ENCODE measurements around the gene PATJ.
A peak's percentile ranks its signal among the peaks of the same experiment; 100 is the strongest.

PATJ gene

DNA sequence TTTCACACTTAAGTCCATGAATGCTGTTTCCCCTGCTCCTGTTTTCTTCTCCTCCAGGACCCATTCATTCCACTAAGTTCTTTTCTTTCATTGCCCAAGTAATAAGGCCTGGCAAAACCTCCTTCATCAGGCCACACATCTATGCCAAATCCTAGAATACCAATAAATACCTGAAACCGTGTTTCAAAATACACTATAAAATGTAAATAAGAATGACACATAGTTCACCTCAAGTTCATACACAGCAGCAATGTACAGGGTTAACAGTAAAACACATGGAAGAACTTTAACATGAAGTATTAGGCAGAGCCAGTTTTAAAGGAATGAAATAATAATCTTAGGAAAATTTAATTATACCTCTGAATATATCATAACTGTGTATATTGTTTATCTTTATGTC, 365.6 kb downstream of the PATJ start:
- H3K36me3 ChIP-seq (ENCODE audit: control insufficient read depth in 2 of 2, insufficient read depth in 1 of 2, low read length in 2 of 2) = no peaks in the 10 kb centered on the region
- no peaks in the 10 kb centered on the region for H3K4me1 ChIP-seq (ENCODE audit: control insufficient read depth, insufficient read depth, low read length)
- H3K27ac ChIP-seq (ENCODE audit: extremely low read depth, low read depth, low read length) = no peak overlapping the region
- TF ChIP-seq RBAK (tag by site-specific recombination; IDR thresholded peaks at IDR 0.05) (no peak), ZXDB (tag by site-specific recombination; IDR thresholded peaks at IDR 0.05) (no peak)
- H3K9me3 ChIP-seq (ENCODE audit: control insufficient read depth, insufficient read depth, low read depth, low read length) = no peaks in the 10 kb centered on the region
- CTCF ChIA-PET = interaction anchor here (0.6 to 1.0 kb wide), 2 partner anchors 10 to 28 kb away, joined by 3 read pairs; no protein-coding TSS in a partner anchor
- POLR2A ChIA-PET = no interaction called here
- no peak overlapping the region for H3K4me3 ChIP-seq (ENCODE audit: low read depth, low read length)

- no peak for TF ChIP-seq ZNF530 (tag by site-specific recombination; IDR thresholded peaks at IDR 0.05; ENCODE audit: low read depth)
- TF ChIP-seq ZNF658 (tag by site-specific recombination; IDR thresholded peaks at IDR 0.05) = no peak
- TF ChIP-seq, protein P1, sequence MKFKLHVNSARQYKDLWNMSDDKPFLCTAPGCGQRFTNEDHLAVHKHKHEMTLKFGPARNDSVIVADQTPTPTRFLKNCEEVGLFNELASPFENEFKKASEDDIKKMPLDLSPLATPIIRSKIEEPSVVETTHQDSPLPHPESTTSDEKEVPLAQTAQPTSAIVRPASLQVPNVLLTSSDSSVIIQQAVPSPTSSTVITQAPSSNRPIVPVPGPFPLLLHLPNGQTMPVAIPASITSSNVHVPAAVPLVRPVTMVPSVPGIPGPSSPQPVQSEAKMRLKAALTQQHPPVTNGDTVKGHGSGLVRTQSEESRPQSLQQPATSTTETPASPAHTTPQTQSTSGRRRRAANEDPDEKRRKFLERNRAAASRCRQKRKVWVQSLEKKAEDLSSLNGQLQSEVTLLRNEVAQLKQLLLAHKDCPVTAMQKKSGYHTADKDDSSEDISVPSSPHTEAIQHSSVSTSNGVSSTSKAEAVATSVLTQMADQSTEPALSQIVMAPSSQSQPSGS (tag by site-specific recombination; IDR thresholded peaks at IDR 0.05; ENCODE audit: low read depth) = peak; percentile 57
- no peak for TF ChIP-seq ZNF114 (tag by site-specific recombination; IDR thresholded peaks at IDR 0.05)
- ChIA-PET POLR2A (no interaction called here), CTCF (interaction anchor here (0.8 kb wide), 1 partner anchor 22 kb away, joined by 4 read pairs; no protein-coding TSS in a partner anchor)
- no peak overlapping the region for H3K4me3 ChIP-seq (ENCODE audit: low read depth, low read length)
- H3K27ac ChIP-seq (ENCODE audit: extremely low read depth, low read depth, low read length) = no peak overlapping the region
- no peaks in the 10 kb centered on the region for H3K9me3 ChIP-seq (ENCODE audit: control insufficient read depth, insufficient read depth, low read depth, low read length)
- no peaks in the 10 kb centered on the region for H3K36me3 ChIP-seq (ENCODE audit: control insufficient read depth in 2 of 2, insufficient read depth in 1 of 2, low read length in 2 of 2)
- H3K4me1 ChIP-seq (ENCODE audit: control insufficient read depth, insufficient read depth, low read length) = no peaks in the 10 kb centered on the region
These were observed 366.8 kb downstream of the PATJ start for GRCh38 chr1:62109124-62109523.

GRCh38 chr1:62110198-62110817, 368.0 kb downstream of the PATJ start:
- Histone ChIP-seq H3K4me1 (ENCODE audit: control insufficient read depth, insufficient read depth, low read length) (no peaks in the 10 kb centered on the region), H3K36me3 (ENCODE audit: control insufficient read depth in 2 of 2, insufficient read depth in 1 of 2, low read length in 2 of 2) (no peaks in the 10 kb centered on the region), H3K27ac (ENCODE audit: extremely low read depth, low read depth, low read length) (no peak overlapping the region), H3K4me3 (ENCODE audit: low read depth, low read length) (no peak overlapping the region), H3K9me3 (ENCODE audit: control insufficient read depth, insufficient read depth, low read depth, low read length) (no peaks in the 10 kb centered on the region)
- ChIA-PET POLR2A (no interaction called here), CTCF (interaction anchor here (0.7 to 0.8 kb wide), 2 partner anchors 11 to 21 kb away, joined by 4 read pairs; no protein-coding TSS in a partner anchor)
- TF ChIP-seq OVOL3 (tag by site-specific recombination; IDR thresholded peaks at IDR 0.05) (no peak), GLI2 (tag by site-specific recombination; IDR thresholded peaks at IDR 0.05; ENCODE audit: borderline replicate concordance, low read depth) (no peak), ZNF10 (tag by site-specific recombination; IDR thresholded peaks at IDR 0.05) (no peak), KLF10 (tag by site-specific recombination; IDR thresholded peaks at IDR 0.05) (no peak)

DNA sequence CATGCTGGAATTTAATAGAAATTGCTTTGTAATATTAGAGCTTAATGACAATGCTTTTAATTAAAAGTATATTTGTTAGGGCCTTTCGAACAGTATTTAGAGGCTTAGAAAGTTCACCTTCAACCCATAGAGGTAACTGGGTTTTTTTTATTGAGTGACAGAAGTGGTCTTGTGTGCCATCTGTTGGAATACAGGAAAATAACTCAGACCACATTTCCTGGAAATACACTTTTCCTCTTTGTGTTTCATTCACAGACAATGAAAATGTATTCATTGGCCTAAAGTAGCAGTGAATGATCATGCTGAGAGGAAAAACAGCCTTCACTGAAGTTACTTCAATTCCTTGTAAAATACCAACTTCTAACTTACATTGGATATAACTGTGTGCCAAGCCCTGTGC, 368.8 kb downstream of the PATJ start:
- no peaks in the 10 kb centered on the region for H3K4me1 ChIP-seq (ENCODE audit: control insufficient read depth, insufficient read depth, low read length)
- no peak overlapping the region for H3K27ac ChIP-seq (ENCODE audit: extremely low read depth, low read depth, low read length)
- H3K4me3 ChIP-seq (ENCODE audit: low read depth, low read length) = no peak overlapping the region
- no peak for TF ChIP-seq KLF9 (tag by site-specific recombination; IDR thresholded peaks at IDR 0.05; ENCODE audit: low read depth)
- TF ChIP-seq ZBTB17 (tag by site-specific recombination; IDR thresholded peaks at IDR 0.05) = no peak
- no peak for TF ChIP-seq ZNF266 (tag by site-specific recombination; IDR thresholded peaks at IDR 0.05; ENCODE audit: low read depth)
- no peak for TF ChIP-seq ZNF664 (tag by site-specific recombination; IDR thresholded peaks at IDR 0.05)
- no peak for TF ChIP-seq RBAK (tag by site-specific recombination; IDR thresholded peaks at IDR 0.05)
- TF ChIP-seq ZNF184 (tag by site-specific recombination; IDR thresholded peaks at IDR 0.05) = no peak
- TF ChIP-seq ZNF513 (tag by site-specific recombination; IDR thresholded peaks at IDR 0.05) = no peak
- TF ChIP-seq, protein P2, sequence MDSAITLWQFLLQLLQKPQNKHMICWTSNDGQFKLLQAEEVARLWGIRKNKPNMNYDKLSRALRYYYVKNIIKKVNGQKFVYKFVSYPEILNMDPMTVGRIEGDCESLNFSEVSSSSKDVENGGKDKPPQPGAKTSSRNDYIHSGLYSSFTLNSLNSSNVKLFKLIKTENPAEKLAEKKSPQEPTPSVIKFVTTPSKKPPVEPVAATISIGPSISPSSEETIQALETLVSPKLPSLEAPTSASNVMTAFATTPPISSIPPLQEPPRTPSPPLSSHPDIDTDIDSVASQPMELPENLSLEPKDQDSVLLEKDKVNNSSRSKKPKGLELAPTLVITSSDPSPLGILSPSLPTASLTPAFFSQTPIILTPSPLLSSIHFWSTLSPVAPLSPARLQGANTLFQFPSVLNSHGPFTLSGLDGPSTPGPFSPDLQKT (IDR thresholded peaks at IDR 0.05; ENCODE audit: borderline replicate concordance, low read depth, low read length) = no peak
- no peak for TF ChIP-seq ZNF155 (tag by site-specific recombination; IDR thresholded peaks at IDR 0.05)
- TF ChIP-seq KLF16 (tag by site-specific recombination; IDR thresholded peaks at IDR 0.05) = no peak
- TF ChIP-seq ZNF707 (tag by site-specific recombination; IDR thresholded peaks at IDR 0.05) = no peak
- TF ChIP-seq ZNF433 (tag by site-specific recombination; IDR thresholded peaks at IDR 0.05; ENCODE audit: low read depth) = no peak
- TF ChIP-seq ZNF10 (tag by site-specific recombination; IDR thresholded peaks at IDR 0.05) = no peak
- no peak for TF ChIP-seq REPIN1 (tag by site-specific recombination; IDR thresholded peaks at IDR 0.05; ENCODE audit: low read depth)
- TF ChIP-seq KLF7 (tag by site-specific recombination; IDR thresholded peaks at IDR 0.05; ENCODE audit: borderline replicate concordance) = no peak
- TF ChIP-seq ZNF114 (tag by site-specific recombination; IDR thresholded peaks at IDR 0.05) = no peak
- no peak for TF ChIP-seq ZNF837 (tag by site-specific recombination; IDR thresholded peaks at IDR 0.05)
- no peak for TF ChIP-seq ZNF354C (tag by site-specific recombination; IDR thresholded peaks at IDR 0.05; ENCODE audit: borderline replicate concordance, low read depth)
- no peak for TF ChIP-seq ZNF302 (tag by site-specific recombination; IDR thresholded peaks at IDR 0.05; ENCODE audit: low read depth)
- H3K36me3 ChIP-seq (ENCODE audit: control insufficient read depth in 2 of 2, insufficient read depth in 1 of 2, low read length in 2 of 2) = no peaks in the 10 kb centered on the region
- H3K9me3 ChIP-seq (ENCODE audit: control insufficient read depth, insufficient read depth, low read depth, low read length) = no peaks in the 10 kb centered on the region
- ChIA-PET POLR2A (no interaction called here), CTCF (interaction anchor here (0.7 kb wide), 1 partner anchor 12 kb away, joined by 4 read pairs; no protein-coding TSS in a partner anchor)
